HFFc6 (cell line): ENCODE data around the gene LHCGR. TPM values are rescaled to one million over a fixed set of nuclear protein-coding genes. Genes with fewer than 3 reads are reported as not detected.

ENCODE experiments used
- DNase-seq: peaks from one replicate; pipeline ENCODE4 v3.0.0-alpha.2; 2018
- H3K27ac Mint-ChIP-seq: 2 replicates; pipeline ENCODE4 v1.8.0; 2020; ENCODE audit warnings: mild to moderate bottlenecking, mixed read lengths
- H3K27me3 Mint-ChIP-seq: 2 replicates; pipeline ENCODE4 v1.8.0; 2021; ENCODE audit warnings: mild to moderate bottlenecking, moderate library complexity, mixed read lengths; ENCODE audit not compliant: insufficient read depth
- H3K36me3 Mint-ChIP-seq: 2 replicates; pipeline ENCODE4 v1.8.0; 2021; ENCODE audit warnings: low read depth, mixed read lengths
- H3K4me1 Mint-ChIP-seq: 2 replicates; pipeline ENCODE4 v1.8.0; 2020; ENCODE audit warnings: low read depth, mixed read lengths
- H3K4me3 Mint-ChIP-seq: 2 replicates; pipeline ENCODE4 v1.8.0; 2020; ENCODE audit warnings: mild to moderate bottlenecking, moderate library complexity, mixed read lengths
- H3K9me3 Mint-ChIP-seq: 2 replicates; pipeline ENCODE4 v1.8.0; 2020; ENCODE audit warnings: mild to moderate bottlenecking, mixed read lengths
- CTCF ChIP-seq: fragments of 200-600 bp; sonication (generic); IDR thresholded peaks from 2 replicates; pipeline ENCODE4 v1.5.0; 2021; ENCODE audit warnings: antibody characterized with exemption, mild to moderate bottlenecking
- total RNA-seq, 6 experiments: library from RNA; stranded (reverse); fragmentation: NEBNext Ultra II Directional; extraction: Animal tissue kit (Norgen Biotek cat#: 25700); gene quantifications; 2 replicates in 1 of 6; 3 replicates in 5 of 6; pipeline ENCODE4 v1.2.3, GENCODE V29; 2021

Gene LHCGR
- total RNA-seq, 6 experiments from 2014 or later: not detected

DNA sequence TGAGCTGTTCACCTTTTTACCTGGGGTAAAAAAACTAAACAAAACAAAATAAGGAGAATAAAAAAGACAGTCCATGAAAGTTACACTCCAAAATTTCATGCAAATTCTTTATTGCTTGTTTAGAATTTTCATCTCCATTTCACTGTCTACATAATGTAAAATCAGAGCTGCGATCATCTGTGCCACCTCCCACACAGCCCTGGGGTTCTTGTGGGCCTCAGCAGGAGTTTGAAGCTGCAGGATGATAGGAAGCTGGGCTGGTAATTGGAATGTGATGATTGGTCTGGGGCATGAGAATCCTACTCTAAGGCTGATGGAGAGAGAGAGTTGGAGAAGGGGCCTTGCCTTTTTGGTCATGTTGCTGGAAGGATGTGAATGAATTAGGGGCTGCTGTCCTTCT, 4.2 kb upstream of the LHCGR start:
- Mint-ChIP-seq H3K4me3 (no peak overlapping the region), H3K27me3 (peaks cover 1% of the 10 kb centered on the region; the same call in 1 of the 2 replicates), H3K4me1 (no peaks in the 10 kb centered on the region), H3K36me3 (no peaks in the 10 kb centered on the region; the same call in 1 of the 2 replicates), H3K27ac (no peak overlapping the region), H3K9me3 (peaks cover 33% of the 10 kb centered on the region)
- no peak for DNase-seq
- no peak for TF ChIP-seq CTCF

- Mint-ChIP-seq H3K27ac (no peak overlapping the region), H3K36me3 (no peaks in the 10 kb centered on the region), H3K9me3 (peaks cover 4% of the 10 kb centered on the region), H3K4me1 (no peaks in the 10 kb centered on the region), H3K4me3 (no peak overlapping the region), H3K27me3 (peaks cover 1% of the 10 kb centered on the region; the same call in 1 of the 2 replicates)
- no peak for TF ChIP-seq CTCF
- no peak for DNase-seq
Measured at GRCh38 chr2:48756289-48756688, 765 bp upstream of the LHCGR start.

DNA sequence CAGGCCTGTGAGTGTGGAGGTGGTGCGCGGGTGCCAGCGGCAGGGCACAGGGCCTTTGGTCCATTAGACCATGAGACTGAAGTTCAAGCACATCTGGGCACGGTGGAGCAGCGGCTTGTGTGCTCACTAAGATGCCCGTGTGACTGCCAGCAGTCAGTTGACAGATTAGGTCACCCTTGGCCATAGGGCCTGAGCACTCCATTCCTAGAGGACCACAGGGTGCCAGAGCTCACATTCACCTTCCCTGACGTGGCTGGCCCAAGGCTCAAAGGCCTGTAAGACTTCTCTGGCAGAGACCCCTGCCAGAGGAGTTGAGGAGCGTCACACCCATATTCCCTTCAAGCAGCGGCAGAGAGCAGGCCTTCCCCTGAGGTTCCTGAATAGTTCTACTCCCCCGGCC, 650 bp downstream of the LHCGR start:
- H3K4me3 Mint-ChIP-seq: no peak overlapping the region
- peaks cover 1% of the 10 kb centered on the region; the same call in 1 of the 2 replicates for H3K27me3 Mint-ChIP-seq
- H3K9me3 Mint-ChIP-seq: peaks cover 10% of the 10 kb centered on the region
- no peak for TF ChIP-seq CTCF
- no peaks in the 10 kb centered on the region for H3K4me1 Mint-ChIP-seq
- DNase-seq: no peak
- no peak overlapping the region for H3K27ac Mint-ChIP-seq
- H3K36me3 Mint-ChIP-seq: no peaks in the 10 kb centered on the region

GRCh38 chr2:48753228-48753627, 2.3 kb downstream of the LHCGR start:
- H3K9me3 Mint-ChIP-seq: peaks cover 12% of the 10 kb centered on the region
- no peak overlapping the region for H3K4me3 Mint-ChIP-seq
- H3K4me1 Mint-ChIP-seq: no peaks in the 10 kb centered on the region
- no peak for DNase-seq
- H3K27ac Mint-ChIP-seq: no peak overlapping the region
- H3K36me3 Mint-ChIP-seq: no peaks in the 10 kb centered on the region
- peaks cover 1% of the 10 kb centered on the region; the same call in 1 of the 2 replicates for H3K27me3 Mint-ChIP-seq
- no peak for TF ChIP-seq CTCF

GRCh38 chr2:48750128-48750739, 5.3 kb downstream of the LHCGR start:
- no peaks in the 10 kb centered on the region for H3K4me1 Mint-ChIP-seq
- H3K27me3 Mint-ChIP-seq: peaks cover 1% of the 10 kb centered on the region; the same call in 1 of the 2 replicates
- no peak overlapping the region for H3K4me3 Mint-ChIP-seq
- no peak overlapping the region for H3K27ac Mint-ChIP-seq
- H3K36me3 Mint-ChIP-seq: no peaks in the 10 kb centered on the region
- no peak for TF ChIP-seq CTCF
- DNase-seq: no peak
- peaks cover 32% of the 10 kb centered on the region for H3K9me3 Mint-ChIP-seq
